GM18526 (cell line): ENCODE measurements around the gene ARID2.

Source experiments
- POLR2A ChIP-seq: IDR thresholded peaks from 3 replicates; pipeline ENCODE4 v1.6.1; 2011; ENCODE audit not compliant: insufficient read length; ENCODE audit errors: extremely low read depth

The ARID2 gene

DNA sequence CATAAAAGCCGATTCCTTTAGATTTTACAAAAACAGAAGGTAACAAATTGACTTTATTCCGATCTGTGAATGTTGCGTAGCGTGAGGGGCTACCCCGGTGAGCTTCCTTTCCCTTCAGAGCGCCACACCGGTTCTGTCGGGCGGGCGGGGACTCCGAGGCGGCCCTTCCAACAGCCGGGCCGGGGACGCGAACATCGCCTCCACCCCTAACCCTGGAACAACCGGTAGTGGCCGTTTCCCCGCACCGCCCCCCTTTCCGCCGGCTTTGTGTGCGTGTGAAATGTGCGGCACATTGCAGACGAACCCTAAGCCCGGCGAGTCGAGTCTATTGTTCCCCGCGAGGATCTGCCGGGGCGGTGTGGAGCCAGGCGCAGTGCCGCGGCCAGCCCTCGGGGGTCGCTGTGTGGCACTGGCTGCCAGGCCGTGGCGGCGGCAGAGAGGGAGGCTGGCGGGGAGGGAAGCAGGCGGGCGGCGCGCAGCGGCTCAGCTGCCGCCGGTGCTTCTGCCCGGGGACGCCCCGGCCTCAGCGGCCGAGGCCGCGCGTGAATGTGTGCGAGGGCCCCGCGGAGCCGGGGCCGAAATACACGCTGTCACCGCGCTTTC is 775 bp upstream of the ARID2 start:
- peak; percentile 84 for TF ChIP-seq POLR2A

DNA sequence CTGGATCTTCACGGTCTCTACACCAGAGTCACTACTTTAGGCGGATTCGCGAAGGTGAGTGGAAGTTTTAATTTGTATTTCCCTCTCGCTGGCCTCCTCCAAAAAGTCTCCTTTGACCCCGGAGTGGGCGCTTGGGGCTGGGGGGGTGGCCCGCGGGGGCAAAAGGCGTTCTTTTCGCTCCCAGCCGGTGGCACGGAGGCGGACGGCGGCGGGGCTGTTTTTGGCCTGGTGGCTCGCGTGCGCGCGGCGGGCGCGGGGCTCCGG is 510 bp downstream of the ARID2 start:
- no peak for TF ChIP-seq POLR2A

DNA sequence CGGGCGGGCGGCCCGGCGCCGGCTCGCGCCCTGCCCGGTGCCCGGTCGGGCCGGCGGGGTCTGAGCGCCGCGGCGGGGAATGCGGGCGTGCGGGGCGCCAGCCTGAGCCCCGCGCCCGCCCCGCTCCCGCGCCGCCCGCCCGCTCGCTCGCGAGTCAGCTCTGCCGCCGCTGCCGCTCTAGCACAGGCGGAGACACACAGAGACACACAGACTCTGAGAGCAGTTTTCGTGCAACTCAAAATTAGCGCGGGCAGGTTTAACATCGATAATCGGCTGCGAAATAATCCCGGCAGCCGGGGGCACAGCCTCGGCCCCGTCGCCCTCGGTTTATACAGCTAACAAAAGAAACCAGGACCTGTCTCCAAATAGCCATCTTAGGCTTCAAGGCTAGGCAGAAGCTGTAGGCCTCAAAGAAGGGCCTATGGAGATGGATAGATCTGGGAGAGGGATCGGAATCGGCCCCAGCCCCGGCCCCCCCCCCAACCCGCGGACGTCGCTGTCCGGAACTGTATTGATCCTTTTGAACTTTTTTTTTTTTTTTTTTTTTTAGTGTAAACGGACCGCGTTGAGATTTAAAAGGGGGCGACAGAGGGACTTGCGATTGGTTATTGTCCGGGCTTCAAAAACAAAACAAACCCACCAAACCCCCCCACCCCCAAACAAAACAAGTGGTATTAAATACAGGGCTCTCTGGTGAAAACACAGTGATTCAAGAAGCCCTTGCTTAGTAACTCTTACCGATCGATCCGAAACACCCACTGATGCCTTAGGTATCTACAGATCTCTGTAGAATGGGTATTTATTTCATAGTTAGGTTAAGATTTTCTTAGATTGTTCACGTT is 1.1 kb downstream of the ARID2 start:
- TF ChIP-seq POLR2A = peak; percentile 16

DNA sequence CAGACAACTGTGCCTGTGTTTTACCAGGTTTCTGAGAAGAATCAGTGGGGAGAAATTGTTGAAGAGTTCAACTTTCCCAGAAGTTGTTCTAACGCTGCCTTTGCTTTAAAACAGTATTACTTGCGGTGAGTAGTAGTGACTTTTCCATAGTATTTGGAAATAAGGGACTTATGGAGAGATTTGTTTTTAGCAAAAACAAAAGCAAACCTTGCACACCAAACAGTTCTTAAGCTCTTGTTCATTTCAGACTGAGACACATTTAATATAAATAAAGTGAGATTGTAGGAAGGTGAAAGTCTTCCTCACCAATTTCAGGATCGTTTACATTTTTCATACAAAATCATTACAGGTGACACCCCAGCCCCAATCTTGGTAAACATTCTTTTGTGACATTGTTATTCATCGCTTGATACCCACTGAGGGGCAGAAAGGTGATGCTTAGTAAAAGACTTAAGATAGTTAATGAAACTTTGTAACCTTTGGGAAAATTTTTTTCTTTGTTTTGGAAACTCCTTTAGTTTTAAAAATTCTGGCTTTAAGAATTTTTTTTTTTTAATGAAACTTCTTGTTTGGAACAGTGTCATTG is 1.8 kb downstream of the ARID2 start:
- TF ChIP-seq POLR2A = no peak

DNA sequence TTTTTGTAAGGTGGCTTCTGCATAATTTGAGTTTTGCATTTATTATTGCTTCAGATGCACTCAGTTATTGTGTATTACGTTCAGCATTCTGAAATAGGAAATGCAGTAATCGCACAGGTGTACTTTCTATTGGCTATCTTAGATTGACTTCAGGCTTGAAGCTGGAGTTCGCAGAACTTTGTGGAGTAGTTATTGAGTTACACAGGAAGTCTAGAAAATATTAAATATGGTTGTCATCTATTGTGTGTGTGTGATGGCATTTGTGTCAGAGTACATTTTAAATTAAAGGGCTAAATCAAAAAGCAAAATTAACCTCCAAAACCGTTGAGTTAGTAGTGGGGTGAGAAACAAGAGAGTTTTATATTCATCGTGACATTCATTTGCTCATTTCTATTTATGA is 2.7 kb downstream of the ARID2 start:
- no peak for TF ChIP-seq POLR2A

DNA sequence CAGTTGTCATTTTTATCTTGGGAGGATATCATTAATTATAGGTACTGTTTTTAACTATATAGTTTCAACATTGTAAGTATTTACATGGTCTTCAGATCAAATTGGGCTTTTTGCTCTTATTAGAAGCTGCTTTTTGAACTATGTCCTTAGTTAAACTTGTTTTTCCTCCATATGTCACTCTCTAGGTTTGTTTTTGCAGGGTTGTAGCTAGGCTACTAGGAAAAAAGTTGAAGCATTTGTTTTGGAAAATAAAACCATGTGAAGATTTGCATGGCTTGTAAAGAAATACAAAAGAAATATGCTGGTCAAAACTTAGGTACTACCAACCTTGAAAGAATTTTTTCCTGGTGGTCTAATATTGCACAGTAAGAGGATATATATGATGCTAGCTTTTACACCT is 3.4 kb downstream of the ARID2 start:
- no peak for TF ChIP-seq POLR2A

DNA sequence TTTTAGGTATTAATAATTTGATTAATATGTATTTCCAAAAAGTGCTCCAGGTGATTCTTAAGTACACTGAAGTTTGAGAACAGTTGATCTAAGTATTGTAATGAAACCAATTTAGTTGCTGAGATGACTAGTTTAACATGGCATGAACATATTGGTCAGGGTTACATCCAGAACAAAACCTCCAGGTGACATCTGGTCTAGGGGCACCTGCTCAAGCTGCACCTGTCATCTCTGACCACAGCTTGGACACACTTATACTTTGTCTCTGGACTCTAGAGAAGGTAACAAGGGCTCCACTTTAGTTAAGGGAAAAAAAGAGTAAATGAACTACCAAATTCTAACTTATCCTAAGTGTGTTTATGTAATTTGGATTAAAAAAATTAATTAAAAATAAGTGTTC is 8.1 kb downstream of the ARID2 start:
- no peak for TF ChIP-seq POLR2A

DNA sequence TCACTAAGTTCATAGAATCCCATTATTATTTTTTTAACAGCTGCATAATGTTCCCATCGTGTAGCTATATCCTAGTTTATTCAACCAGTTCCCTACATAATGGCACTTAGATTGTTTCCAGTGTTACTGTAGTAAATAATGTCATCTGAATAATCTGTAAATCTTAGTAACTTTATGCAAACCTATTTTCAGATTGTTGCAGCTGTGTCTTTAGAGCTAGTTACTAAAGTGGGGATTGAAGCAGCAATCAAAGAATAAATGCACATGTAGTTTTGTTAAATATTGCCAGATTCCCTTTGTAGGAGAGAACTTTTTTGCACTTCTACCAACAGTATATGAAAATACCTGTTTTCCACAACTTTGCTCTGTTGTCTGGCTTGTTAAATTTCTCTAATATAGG is 13.1 kb downstream of the ARID2 start:
- no peak for TF ChIP-seq POLR2A

DNA sequence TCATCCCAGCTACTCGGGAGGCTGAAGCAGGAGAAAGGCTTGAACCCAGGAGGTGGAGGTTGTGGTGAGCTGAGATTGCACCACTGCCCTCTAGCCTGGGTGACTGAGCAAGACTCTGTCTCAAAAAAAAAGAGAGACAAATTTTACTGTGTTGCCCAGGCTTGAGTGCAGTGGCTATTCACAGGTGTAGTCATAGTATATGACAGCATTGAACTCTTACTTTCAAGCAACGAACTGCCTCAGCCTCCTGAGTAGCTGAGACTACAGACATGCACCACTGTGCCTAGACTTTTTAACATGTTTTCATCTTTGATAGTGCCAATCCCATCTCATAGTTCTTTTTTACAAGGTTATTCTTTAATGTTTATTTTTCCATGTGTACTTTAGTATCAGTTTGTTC is 13.7 kb downstream of the ARID2 start:
- no peak for TF ChIP-seq POLR2A

DNA sequence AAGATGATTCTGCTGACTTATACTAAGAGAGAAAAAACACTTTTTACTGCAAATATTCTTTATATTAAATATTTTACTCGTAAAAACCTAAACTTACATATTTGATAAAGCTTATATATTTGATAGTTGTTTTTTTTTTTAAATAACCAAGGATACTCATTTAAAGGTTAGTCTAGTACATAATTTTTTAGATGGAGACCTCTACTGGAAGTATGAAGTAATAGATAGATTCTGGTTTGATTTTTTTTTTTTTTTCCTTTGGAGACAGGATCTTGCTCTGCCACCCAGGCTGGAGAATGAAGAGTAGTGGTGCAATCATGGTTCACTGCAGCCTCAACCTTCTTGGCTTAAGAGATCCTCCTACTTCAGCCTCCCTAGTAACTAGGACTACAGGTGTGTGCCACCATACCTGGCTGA is 16.4 kb downstream of the ARID2 start:
- no peak for TF ChIP-seq POLR2A

DNA sequence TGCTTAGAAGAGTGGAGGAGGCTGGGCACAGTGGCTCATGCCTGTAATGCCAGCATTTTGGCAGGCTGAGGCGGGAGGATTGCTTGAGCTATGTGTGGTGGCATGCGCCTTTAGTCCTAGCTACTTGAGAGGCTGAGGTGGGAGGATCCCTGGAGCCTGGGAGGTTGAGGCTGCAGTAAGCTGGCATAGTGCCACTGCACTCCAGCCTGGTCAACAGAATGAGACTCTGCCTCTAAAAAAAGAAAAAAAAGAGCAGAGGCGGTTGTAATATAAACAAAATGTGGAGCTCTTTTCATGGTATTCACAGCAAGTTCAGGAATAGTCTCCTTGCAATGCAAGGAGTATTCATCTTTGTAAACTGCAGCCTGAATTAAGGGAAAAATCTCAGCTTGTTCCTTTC is 27.2 kb downstream of the ARID2 start:
- no peak for TF ChIP-seq POLR2A

DNA sequence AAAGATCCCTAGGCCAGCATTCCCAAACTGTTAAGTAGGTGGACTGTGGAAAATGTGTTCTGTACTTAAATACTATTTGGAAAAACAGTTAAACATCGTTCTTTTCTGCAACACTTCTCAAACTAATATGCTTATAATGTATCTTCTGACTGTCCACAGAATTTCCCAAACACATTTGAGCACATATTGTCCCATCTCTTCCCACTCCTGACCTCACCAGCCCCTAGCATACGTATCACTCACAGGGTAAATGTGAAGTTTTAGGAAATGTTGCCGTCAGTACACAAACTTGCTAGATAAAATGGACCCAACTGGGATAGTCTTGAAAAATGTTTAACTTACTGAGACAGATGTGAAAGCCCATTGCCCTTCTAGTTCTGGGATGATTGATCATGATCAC is 27.7 kb downstream of the ARID2 start:
- no peak for TF ChIP-seq POLR2A

DNA sequence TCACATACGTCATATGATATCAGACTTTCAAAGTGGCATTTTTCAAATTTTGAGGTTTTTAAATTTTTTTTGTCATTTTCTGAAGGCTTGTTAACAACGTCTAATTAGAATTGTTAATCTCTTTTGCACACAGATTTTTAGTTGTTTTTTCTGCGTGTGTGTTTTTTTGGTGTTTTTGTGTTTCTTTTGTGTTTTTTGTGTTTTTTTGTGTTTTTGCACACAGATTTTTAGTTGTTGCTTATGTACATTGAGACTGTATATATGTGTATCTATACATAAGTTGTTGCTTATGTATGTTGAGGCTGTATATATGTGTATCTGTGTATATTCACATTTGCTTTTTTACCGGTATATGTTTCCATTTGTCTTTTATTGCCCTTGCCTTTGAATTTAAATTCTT is 30.8 kb downstream of the ARID2 start:
- no peak for TF ChIP-seq POLR2A

DNA sequence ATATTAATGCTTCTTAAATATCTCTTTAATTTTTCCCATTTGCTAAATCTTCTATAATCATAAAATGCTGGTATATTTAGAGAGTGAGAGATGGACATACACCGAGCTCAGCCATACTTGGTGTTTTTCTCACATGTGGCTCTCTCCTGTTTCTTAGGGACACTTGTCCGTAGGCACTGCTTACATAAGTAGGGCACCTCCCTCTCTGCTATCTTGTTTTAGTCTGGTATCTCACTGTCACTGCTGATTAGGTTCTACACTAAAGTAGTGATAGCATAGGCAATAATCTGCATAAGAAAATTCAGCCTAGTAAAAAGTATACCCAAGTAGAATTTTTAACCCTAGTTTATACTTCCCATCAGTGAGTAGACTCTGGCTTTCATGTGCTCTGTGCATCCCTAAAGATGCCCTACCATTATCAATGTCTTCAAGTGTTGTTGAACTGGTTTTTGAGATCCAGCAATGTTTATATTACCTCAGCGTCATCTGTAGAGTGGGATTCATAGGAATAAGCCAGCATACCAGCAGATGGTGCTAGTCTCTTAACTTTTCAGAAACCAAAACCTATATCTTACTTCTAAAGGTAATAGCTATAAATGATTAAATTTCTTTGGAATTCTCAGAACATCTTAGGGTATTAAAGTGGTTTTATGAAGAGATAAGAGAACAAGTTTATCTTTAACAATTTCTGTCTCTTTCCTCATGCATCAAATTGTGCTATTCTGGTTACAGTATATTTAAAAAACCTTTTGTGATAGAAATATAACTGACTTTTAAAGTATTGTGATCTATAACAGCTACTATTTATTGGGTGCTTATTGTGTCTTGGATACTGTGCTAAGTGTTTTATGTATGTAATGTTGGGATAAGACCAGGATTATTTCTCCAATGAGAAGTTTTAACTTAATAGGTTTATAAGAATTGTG is 32.9 kb downstream of the ARID2 start:
- TF ChIP-seq POLR2A = no peak

DNA sequence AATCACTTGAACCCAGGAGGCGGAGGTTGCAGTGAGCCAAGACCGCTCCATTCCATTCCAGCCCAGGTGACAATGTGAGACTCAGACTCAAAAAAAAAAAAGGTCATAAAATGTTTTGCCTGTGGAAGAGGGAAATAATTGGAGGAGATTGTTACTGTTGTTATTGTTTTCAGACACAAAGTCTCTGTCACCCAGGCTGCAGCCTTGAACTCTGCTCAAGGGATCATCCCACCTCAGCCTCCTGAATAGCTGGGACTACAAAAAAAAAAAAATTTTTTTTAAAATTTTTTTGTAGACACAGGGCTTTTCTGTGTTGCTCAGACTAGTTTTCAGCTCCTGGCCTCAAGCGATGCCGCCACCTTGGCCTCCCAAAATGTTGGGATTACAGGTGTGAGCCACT is 33.9 kb downstream of the ARID2 start:
- no peak for TF ChIP-seq POLR2A

DNA sequence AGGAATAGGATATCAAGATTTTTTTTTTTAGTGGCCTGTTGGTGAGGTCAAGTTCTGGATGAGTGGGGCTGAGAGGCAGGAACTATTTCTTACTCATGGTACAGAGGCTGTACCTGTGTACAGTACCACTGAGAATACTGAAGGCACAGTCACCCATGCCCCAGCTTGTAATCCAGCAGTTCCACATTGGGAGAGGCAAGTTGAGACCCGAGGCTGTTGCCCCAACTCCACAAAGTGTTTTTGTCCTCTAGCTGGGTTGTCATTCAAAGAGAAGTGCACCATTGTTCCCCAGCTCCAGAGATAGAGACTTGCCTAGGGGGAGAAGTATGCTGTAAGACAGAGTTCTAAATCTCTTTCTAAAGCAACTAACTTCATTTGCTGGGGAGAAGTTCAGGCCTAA is 38.7 kb downstream of the ARID2 start:
- no peak for TF ChIP-seq POLR2A
